Liver (tissue), 9 donors: Measurements from ENCODE around the gene SPTBN4. TPM values are rescaled to one million over a fixed set of nuclear protein-coding genes. Genes with fewer than 3 reads are reported as not detected.
"Not testable (repeated sequence)": the region's sequence is repeated elsewhere in the genome, so short reads cannot be mapped to it uniquely, and the experiment has no call there.

Source experiments
- DNase-seq: peaks from one replicate; pipeline ENCODE4 v3.0.0-alpha.2; 2017; ENCODE audit warnings: low spot score
- H3K27ac ChIP-seq, 2 donors: one replicate each; pipeline ENCODE4 v1.7.0; 2013; ENCODE audit warnings: inconsistent platforms in 2 of 2, low read length in 2 of 2, control low read depth in 1 of 2, low read depth in 1 of 2, mild to moderate bottlenecking in 1 of 2
- H3K27me3 ChIP-seq, 4 donors: one replicate each; pipeline versions ENCODE4 v1.6.1 to v1.7.0; 2013; ENCODE audit warnings: low read length in 3 of 4, inconsistent platforms in 1 of 4, mild to moderate bottlenecking in 1 of 4, moderate library complexity in 1 of 4; ENCODE audit not compliant: control insufficient read depth in 4 of 4, insufficient read depth in 4 of 4
- H3K36me3 ChIP-seq, 4 donors: one replicate each; pipeline versions ENCODE4 v1.6.1 to v1.7.0; 2013; ENCODE audit warnings: low read length in 3 of 4, mild to moderate bottlenecking in 3 of 4, low read depth in 1 of 4, moderate library complexity in 1 of 4; ENCODE audit not compliant: control insufficient read depth in 4 of 4, insufficient read depth in 3 of 4
- H3K4me1 ChIP-seq, 4 donors: one replicate each; pipeline versions ENCODE4 v1.6.1 to v1.7.0; 2013; ENCODE audit warnings: low read length in 3 of 4, mild to moderate bottlenecking in 3 of 4, moderate library complexity in 1 of 4; ENCODE audit not compliant: control insufficient read depth in 4 of 4, insufficient read depth in 4 of 4
- H3K4me3 ChIP-seq, 3 donors: one replicate each; pipeline versions ENCODE4 v1.6.1 to v1.7.0; 2013; ENCODE audit warnings: low read length in 3 of 3, control low read depth in 1 of 3, low read depth in 1 of 3, mild to moderate bottlenecking in 1 of 3
- H3K9ac ChIP-seq, 2 donors: one replicate each; pipeline ENCODE4 v1.7.0; 2013; ENCODE audit warnings: low read length in 2 of 2, mild to moderate bottlenecking in 2 of 2, moderate library complexity in 2 of 2, control low read depth in 1 of 2, low read depth in 1 of 2
- H3K9me3 ChIP-seq, 4 donors: one replicate each; pipeline versions ENCODE4 v1.6.1 to v1.7.0; 2013; ENCODE audit warnings: low read length in 3 of 4; ENCODE audit not compliant: control insufficient read depth in 4 of 4
- ATF3 ChIP-seq: IDR thresholded peaks from 2 replicates; pipeline ENCODE4 v1.6.1; 2016; ENCODE audit warnings: antibody characterized with exemption
- CTCF ChIP-seq: fragments of 150-350 bp; IDR thresholded peaks from 2 replicates; pipeline ENCODE4 v1.5.1; 2017; ENCODE audit warnings: improper control_type of control experiment, low read depth, low read length; ENCODE audit not compliant: missing input control
- EGR1 ChIP-seq, 2 donors: IDR thresholded peaks; 2 replicates each; pipeline ENCODE4 v1.6.1; 2016 to 2018; ENCODE audit warnings: antibody characterized with exemption in 2 of 2, low read depth in 2 of 2
- FOXA2 ChIP-seq: IDR thresholded peaks from 2 replicates; pipeline ENCODE4 v1.6.1; 2016; ENCODE audit warnings: antibody characterized with exemption
- GABPA ChIP-seq, 2 donors: IDR thresholded peaks in 1 of 2; conservative IDR thresholded peaks in 1 of 2; 2 replicates each; pipeline ENCODE4 v1.6.1; 2016; ENCODE audit warnings: antibody characterized with exemption in 2 of 2, mild to moderate bottlenecking in 1 of 2, moderate library complexity in 1 of 2
- MAX ChIP-seq: IDR thresholded peaks from 2 replicates; pipeline ENCODE4 v1.6.1; 2016; ENCODE audit warnings: antibody characterized with exemption
- NR2F2 ChIP-seq: IDR thresholded peaks from 2 replicates; pipeline ENCODE4 v1.6.1; 2016; ENCODE audit warnings: antibody characterized with exemption
- RAD21 ChIP-seq, 2 donors: IDR thresholded peaks; 2 replicates each; pipeline ENCODE4 v1.6.1; 2016; ENCODE audit warnings: antibody characterized with exemption in 2 of 2, mild to moderate bottlenecking in 2 of 2
- REST ChIP-seq: IDR thresholded peaks from 2 replicates; pipeline ENCODE4 v1.6.1; 2016; ENCODE audit warnings: antibody characterized with exemption, mild to moderate bottlenecking
- RXRA ChIP-seq, 2 donors: IDR thresholded peaks; 2 replicates each; pipeline ENCODE4 v1.6.1; 2017 to 2018; ENCODE audit warnings: antibody characterized with exemption in 2 of 2, mild to moderate bottlenecking in 1 of 2
- SP1 ChIP-seq: IDR thresholded peaks from 2 replicates; pipeline ENCODE4 v1.6.1; 2018; ENCODE audit warnings: antibody characterized with exemption, mild to moderate bottlenecking
- YY1 ChIP-seq: IDR thresholded peaks from 2 replicates; pipeline ENCODE4 v1.6.1; 2016; ENCODE audit warnings: antibody characterized with exemption, mild to moderate bottlenecking
- ZBTB33 ChIP-seq: IDR thresholded peaks from 2 replicates; pipeline ENCODE4 v1.6.1; 2016; ENCODE audit warnings: antibody characterized with exemption
- WGBS: extraction: QIAGEN DNeasy Blood & Tissue Kit; methylation state at CpG from one replicate; pipeline ENCODE4 v1.1.7; 2013; 5-methylcytosine and 5-hydroxymethylcytosine counted together
- polyA plus RNA-seq, 2 donors: library from polyadenylated mRNA; stranded (reverse) in 1 of 2; unstranded in 1 of 2; fragments of 200-250 nt in 1 of 2; fragments of >200 nt in 1 of 2; fragmentation: Nextera tagmentation in 1 of 2; extraction: Ambion mirVana in 1 of 2; gene quantifications; one replicate each; pipeline versions ENCODE4 v1.2.1 to v1.2.3, GENCODE V29; 2013 to 2015
- total RNA-seq, 2 donors: library from RNA; depleted of rRNA; stranded (reverse); fragments of >200 nt; gene quantifications; one replicate each; pipeline ENCODE4 v1.2.3, GENCODE V29; 2014
- donor health status: healthy.
- donor health status: healthy.
- donor health status: healthy.
- donor health status: healthy.
- donor health status: healthy.

SPTBN4 gene
- total and polyA plus RNA-seq, 4 donors: 0.13 to 1.1 (median 0.62) TPM

- no peaks in the 10 kb centered on the region for H3K9me3 ChIP-seq
- no peak overlapping the region for H3K27ac ChIP-seq
- DNase-seq: no peak
- no peaks in the 10 kb centered on the region for H3K27me3 ChIP-seq
- H3K4me1 ChIP-seq: no peaks in the 10 kb centered on the region
- no peak overlapping the region for H3K4me3 ChIP-seq
- WGBS: 94% methylated on average over 4 of the region's 4 CpGs
- H3K9ac ChIP-seq: no peak overlapping the region
- H3K36me3 ChIP-seq: no peaks in the 10 kb centered on the region
- TF ChIP-seq MAX (no peak), ATF3 (no peak), CTCF (no peak), RAD21 (IDR thresholded peaks at IDR 0.05) (no peak), FOXA2 (no peak), EGR1 (IDR thresholded peaks at IDR 0.05; ENCODE audit: low read depth in 2 of 2) (no peak), YY1 (no peak), REST (no peak), ZBTB33 (no peak), GABPA (IDR thresholded peaks at IDR 0.05 in 1 of 2, conservative IDR thresholded peaks at IDR 0.05 in 1 of 2) (no peak), NR2F2 (no peak), SP1 (no peak), RXRA (IDR thresholded peaks at IDR 0.05) (no peak)
Observed at GRCh38 chr19:40474737-40475136, 7.9 kb downstream of the SPTBN4 start.

- H3K4me3 ChIP-seq, H3K9ac ChIP-seq, H3K27ac ChIP-seq, H3K4me1 ChIP-seq, H3K9me3 ChIP-seq, DNase-seq, H3K27me3 ChIP-seq, H3K36me3 ChIP-seq: not testable (repeated sequence)
- 90% methylated on average over 15 of the region's 15 CpGs for WGBS
Observed at GRCh38 chr19:40475878-40476644, 9.3 kb downstream of the SPTBN4 start.
